HUES64 (cell line): ENCODE measurements around the gene PRH2.

ENCODE experiments used
- H3K27ac ChIP-seq: 2 replicates; pipeline ENCODE4 v1.7.0; 2013; ENCODE audit warnings: low read depth, low read length, inconsistent platforms
- H3K27me3 ChIP-seq: 2 replicates; pipeline ENCODE4 v1.6.1; 2013; ENCODE audit warnings: mild to moderate bottlenecking, low read length; ENCODE audit not compliant: insufficient read depth
- H3K36me3 ChIP-seq: 2 replicates; pipeline ENCODE4 v1.6.1; 2013; ENCODE audit warnings: mild to moderate bottlenecking, low read length; ENCODE audit not compliant: insufficient read depth
- H3K4me1 ChIP-seq: 2 replicates; pipeline ENCODE4 v1.6.1; 2013; ENCODE audit warnings: mild to moderate bottlenecking, low read length, moderate library complexity; ENCODE audit not compliant: insufficient read depth
- H3K4me3 ChIP-seq: 2 replicates; pipeline ENCODE4 v1.5.1; 2013; ENCODE audit warnings: mild to moderate bottlenecking, low read length, moderate library complexity
- H3K9ac ChIP-seq: 2 replicates; pipeline ENCODE4 v1.6.1; 2013; ENCODE audit warnings: mild to moderate bottlenecking, low read depth, low read length
- H3K9me3 ChIP-seq: 2 replicates; pipeline ENCODE4 v1.6.1; 2013; ENCODE audit warnings: low read depth, low read length; ENCODE audit not compliant: insufficient read depth
- WGBS: fragments of 150-250, 120-280 bp; methylation state at CpG from one replicate; pipeline ENCODE4 v1.1.7; 2013; ENCODE audit warnings: missing lambda C conversion rate; 5-methylcytosine and 5-hydroxymethylcytosine counted together

The PRH2 gene

DNA sequence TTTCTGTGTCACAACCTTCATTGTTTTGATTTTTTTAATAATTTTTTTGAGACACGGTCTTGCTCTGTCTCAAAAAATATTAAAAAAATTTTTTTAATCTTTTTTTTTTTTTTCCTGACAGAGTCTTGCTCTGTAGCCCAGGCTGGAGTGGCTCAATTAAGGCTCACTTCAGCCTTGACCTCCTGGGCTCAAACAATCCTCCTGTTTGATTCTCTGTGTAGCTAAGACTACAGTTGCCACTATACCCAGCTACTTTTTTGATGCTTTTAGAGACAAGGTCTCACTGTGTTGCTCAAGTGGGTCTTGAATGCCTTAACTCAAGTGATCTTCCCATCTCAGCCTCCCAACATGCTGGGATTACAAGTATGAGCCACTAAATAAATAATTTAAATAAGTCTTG, 9.2 kb upstream of the PRH2 start:
- H3K9ac ChIP-seq = no peak overlapping the region
- WGBS = no CpG with 5 or more reads among the region's 1 CpG
- no peak overlapping the region for H3K4me3 ChIP-seq
- H3K4me1 ChIP-seq = no peaks in the 10 kb centered on the region; the same call in 1 of the 2 replicates
- no peak overlapping the region for H3K27ac ChIP-seq
- H3K9me3 ChIP-seq = no peaks in the 10 kb centered on the region
- no peaks in the 10 kb centered on the region for H3K36me3 ChIP-seq
- no peaks in the 10 kb centered on the region for H3K27me3 ChIP-seq

GRCh38 chr12:10926269-10926668, 2.8 kb upstream of the PRH2 start:
- Histone ChIP-seq H3K36me3 (no peaks in the 10 kb centered on the region), H3K27me3 (no peaks in the 10 kb centered on the region), H3K4me1 (no peaks in the 10 kb centered on the region), H3K27ac (no peak overlapping the region), H3K4me3 (no peak overlapping the region), H3K9me3 (no peaks in the 10 kb centered on the region), H3K9ac (no peak overlapping the region)
- WGBS = 94% methylated on average over 5 of the region's 5 CpGs

- H3K27ac ChIP-seq = no peak overlapping the region
- H3K9me3 ChIP-seq = no peaks in the 10 kb centered on the region
- H3K36me3 ChIP-seq = no peaks in the 10 kb centered on the region
- no peak overlapping the region for H3K9ac ChIP-seq
- 93% methylated on average over 1 of the region's 1 CpG for WGBS
- H3K4me3 ChIP-seq = no peak overlapping the region
- H3K4me1 ChIP-seq = 0 out of 2 replicates have a peak, but pooled peaks cover 4% of the 10 kb centered on the region
- H3K27me3 ChIP-seq = no peaks in the 10 kb centered on the region
These were observed 7.5 kb downstream of the PRH2 start for GRCh38 chr12:10936506-10936905.

GRCh38 chr12:10939163-10939562, 10.1 kb downstream of the PRH2 start, which contains the start of gene TAS2R14:
Gene TAS2R14, minus strand, starts transcription at chr12:10939263. Its CDS starts 56 bp downstream, at chr12:10939207.
- Histone ChIP-seq H3K4me1 (0 out of 2 replicates have a peak, but pooled peaks cover 10% of the 10 kb centered on the region), H3K36me3 (no peaks in the 10 kb centered on the region), H3K9ac (no peak within 1 kb of the TSS), H3K9me3 (peaks cover 6% of the 10 kb centered on the region; the same call in 1 of the 2 replicates), H3K27ac (no peak within 1 kb of the TSS), H3K4me3 (no peak within 1 kb of the TSS), H3K27me3 (no peaks in the 10 kb centered on the region)
- WGBS = 81% methylated on average over 1 of the region's 1 CpG

DNA sequence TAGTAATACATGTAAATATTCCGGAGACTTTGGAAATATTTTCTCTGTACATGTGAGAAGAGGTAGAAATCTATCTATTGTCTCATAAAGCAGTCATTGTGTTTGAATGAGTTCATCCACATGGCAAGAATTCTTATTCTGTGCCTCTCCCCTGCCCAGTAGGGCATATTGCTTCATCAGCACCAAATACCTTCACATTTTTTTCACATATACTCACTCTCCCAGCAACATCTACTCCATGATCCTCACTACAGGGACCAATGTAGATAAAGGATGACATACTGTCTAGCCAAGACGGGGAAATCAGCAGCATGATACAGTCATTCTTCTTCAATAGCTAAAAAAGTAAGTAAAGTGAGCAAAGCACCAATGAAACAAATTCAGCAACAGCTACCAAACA, 11.4 kb downstream of the PRH2 start:
- H3K27ac ChIP-seq = no peak overlapping the region
- H3K27me3 ChIP-seq = no peaks in the 10 kb centered on the region
- peaks cover 16% of the 10 kb centered on the region for H3K9me3 ChIP-seq
- no peak overlapping the region for H3K9ac ChIP-seq
- H3K4me3 ChIP-seq = no peak overlapping the region
- H3K4me1 ChIP-seq = 0 out of 2 replicates have a peak, but pooled peaks cover 10% of the 10 kb centered on the region
- WGBS = 81% methylated on average over 2 of the region's 2 CpGs
- no peaks in the 10 kb centered on the region for H3K36me3 ChIP-seq

DNA sequence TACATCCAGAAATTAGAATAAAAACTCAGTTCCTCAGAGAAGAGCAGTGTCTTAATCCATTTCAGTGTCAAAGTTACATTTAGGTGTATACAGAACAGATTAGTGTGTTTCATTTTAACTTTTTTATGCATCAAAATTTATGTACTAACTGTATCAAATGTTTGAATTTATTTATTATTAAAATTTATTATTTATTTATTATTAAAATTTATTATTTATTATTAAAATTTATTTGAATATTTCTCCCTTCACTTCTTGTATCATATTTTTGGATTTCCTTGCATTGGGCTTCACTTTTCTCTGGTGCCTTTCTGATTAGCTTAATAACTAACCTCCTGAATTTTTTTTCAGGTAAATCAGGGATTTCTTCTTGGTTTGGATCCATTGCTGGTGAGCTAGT, 12.3 kb downstream of the PRH2 start:
- Histone ChIP-seq H3K4me3 (no peak overlapping the region), H3K27ac (no peak overlapping the region), H3K4me1 (0 out of 2 replicates have a peak, but pooled peaks cover 6% of the 10 kb centered on the region), H3K9me3 (peaks cover 18% of the 10 kb centered on the region), H3K36me3 (no peaks in the 10 kb centered on the region), H3K9ac (no peak overlapping the region), H3K27me3 (no peaks in the 10 kb centered on the region)

DNA sequence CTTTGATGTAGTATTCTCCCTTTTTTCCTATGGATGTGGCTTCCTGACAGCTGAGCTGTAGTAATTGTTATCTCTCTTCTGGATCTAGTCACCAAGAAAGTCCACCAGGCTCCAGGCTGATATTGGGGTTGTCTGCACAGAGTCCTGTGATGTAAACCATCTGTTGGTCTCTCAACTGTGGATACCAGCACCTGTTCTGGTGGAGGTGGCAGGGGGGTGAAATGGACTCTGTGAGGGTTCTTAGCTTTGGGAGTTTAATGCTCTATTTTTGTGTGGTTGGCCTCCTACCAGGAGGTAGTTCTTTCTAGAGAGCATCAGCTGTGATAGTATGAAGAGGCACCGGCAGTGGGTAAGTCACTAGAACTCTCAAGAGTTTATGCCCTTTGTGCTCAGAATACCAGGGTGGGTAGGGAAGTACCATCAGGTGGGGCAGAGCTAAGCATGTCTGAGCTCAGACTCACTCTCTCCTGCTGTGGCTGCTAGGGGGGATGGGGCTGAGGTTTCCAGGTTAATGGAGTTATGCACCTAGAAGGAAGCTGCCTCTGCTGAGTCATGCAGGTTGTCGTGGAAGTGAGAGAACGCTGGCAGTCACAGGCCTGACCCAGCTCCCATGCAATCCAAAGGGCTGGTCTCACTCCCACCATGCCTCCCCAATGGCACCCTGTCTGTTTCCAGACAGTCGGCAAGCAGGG, 13.0 kb downstream of the PRH2 start:
- Histone ChIP-seq H3K4me3 (no peak overlapping the region), H3K9ac (no peak overlapping the region), H3K36me3 (no peaks in the 10 kb centered on the region), H3K4me1 (0 out of 2 replicates have a peak, but pooled peaks cover 6% of the 10 kb centered on the region), H3K9me3 (peaks cover 25% of the 10 kb centered on the region), H3K27me3 (no peaks in the 10 kb centered on the region), H3K27ac (peak overlapping the region; percentile 67)
- 70% methylated on average over 4 of the region's 4 CpGs for WGBS

GRCh38 chr12:10943167-10943566, 14.1 kb downstream of the PRH2 start:
- Histone ChIP-seq H3K4me3 (no peak overlapping the region), H3K27ac (no peak overlapping the region), H3K9me3 (peaks cover 36% of the 10 kb centered on the region), H3K36me3 (no peaks in the 10 kb centered on the region), H3K4me1 (0 out of 2 replicates have a peak, but pooled peaks cover 6% of the 10 kb centered on the region), H3K9ac (no peak overlapping the region), H3K27me3 (no peaks in the 10 kb centered on the region)
- WGBS = 94% methylated on average over 2 of the region's 2 CpGs

- Histone ChIP-seq H3K27ac (no peak overlapping the region), H3K9me3 (peaks cover 25% of the 10 kb centered on the region), H3K27me3 (no peaks in the 10 kb centered on the region), H3K4me1 (no peaks in the 10 kb centered on the region), H3K36me3 (peaks cover 7% of the 10 kb centered on the region), H3K4me3 (no peak overlapping the region), H3K9ac (no peak overlapping the region)
- WGBS = 93% methylated on average over 4 of the region's 4 CpGs
These were observed 23.6 kb downstream of the PRH2 start for GRCh38 chr12:10952645-10953044.

DNA sequence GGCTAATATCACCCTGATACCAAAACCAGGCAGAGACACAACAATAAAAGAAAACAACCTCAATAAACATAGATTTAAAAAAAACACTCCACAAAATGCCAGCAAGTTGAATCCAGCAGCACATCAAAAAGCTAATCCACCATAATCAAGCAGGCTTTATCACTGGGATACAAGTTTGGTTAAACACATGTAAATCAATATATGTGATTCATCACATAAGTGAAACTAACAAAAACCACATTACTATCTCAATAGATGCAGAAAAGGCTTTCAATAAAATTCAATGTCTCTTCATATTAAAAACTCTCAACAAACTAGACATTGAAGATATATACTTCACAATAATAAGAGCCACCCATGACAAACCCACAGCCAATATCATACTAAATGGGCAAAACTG, 27.0 kb downstream of the PRH2 start:
- Histone ChIP-seq H3K36me3 (no peaks in the 10 kb centered on the region), H3K9ac (no peak overlapping the region), H3K27ac (no peak overlapping the region), H3K9me3 (peaks cover 9% of the 10 kb centered on the region; the same call in 1 of the 2 replicates), H3K4me3 (no peak overlapping the region), H3K4me1 (no peaks in the 10 kb centered on the region), H3K27me3 (no peaks in the 10 kb centered on the region)

DNA sequence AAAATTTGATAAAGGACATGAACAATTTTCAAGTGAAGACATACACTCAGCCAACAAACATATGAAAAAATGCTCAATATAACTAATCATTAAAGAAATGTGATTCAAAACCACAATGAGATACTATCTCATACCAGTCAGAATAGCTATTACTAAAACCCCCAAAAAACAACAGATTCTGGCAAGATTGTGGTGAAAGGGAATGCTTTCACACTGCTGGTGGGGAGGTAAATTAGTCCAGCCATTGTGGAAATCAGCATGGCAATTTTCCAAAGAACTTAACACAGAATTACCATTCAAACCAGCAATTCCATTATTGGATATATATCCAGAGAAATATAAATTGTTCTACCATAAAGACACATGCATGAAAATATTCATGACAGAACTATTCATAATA, 28.7 kb downstream of the PRH2 start:
- H3K36me3 ChIP-seq = no peaks in the 10 kb centered on the region
- no peak overlapping the region for H3K27ac ChIP-seq
- no peak overlapping the region for H3K4me3 ChIP-seq
- no peaks in the 10 kb centered on the region for H3K27me3 ChIP-seq
- H3K9me3 ChIP-seq = peaks cover 9% of the 10 kb centered on the region; the same call in 1 of the 2 replicates
- H3K4me1 ChIP-seq = no peaks in the 10 kb centered on the region
- no peak overlapping the region for H3K9ac ChIP-seq
